Cardiac muscle cell (in vitro differentiated cells and primary cell): ENCODE data around the gene LRSAM1. TPM values are rescaled to one million over a fixed set of nuclear protein-coding genes. Genes with fewer than 3 reads are reported as not detected.

Experiments
- DNase-seq, 2 donors: peaks; one replicate each; pipeline versions ENCODE4 v3.0.0 to v3.0.0-alpha.2; 2010 to 2017; ENCODE audit warnings: low read depth in 1 of 2, low spot score in 1 of 2
- H3K27ac ChIP-seq: fragments of 200-600 bp; sonication (generic); 2 replicates; pipeline ENCODE4 v1.5.1; 2016
- H3K27me3 ChIP-seq: fragments of 200-600 bp; sonication (generic); 2 replicates; pipeline ENCODE4 v1.6.0; 2016; ENCODE audit warnings: control low read depth
- H3K36me3 ChIP-seq: fragments of 200-600 bp; sonication (generic); 2 replicates; pipeline ENCODE4 v1.5.1; 2016; ENCODE audit warnings: control low read depth
- H3K4me1 ChIP-seq: fragments of 200-600 bp; sonication (generic); 2 replicates; pipeline ENCODE4 v1.8.1; 2017; ENCODE audit warnings: low read depth, mild to moderate bottlenecking, mixed run types
- H3K4me3 ChIP-seq: fragments of 200-600 bp; sonication (generic); 2 replicates; pipeline ENCODE4 v1.5.1; 2016; ENCODE audit warnings: mild to moderate bottlenecking
- H3K9me3 ChIP-seq: fragments of 200-600 bp; sonication (generic); 2 replicates; pipeline ENCODE4 v1.5.1; 2017; ENCODE audit warnings: low read depth, mild to moderate bottlenecking, control low read depth
- polyA plus RNA-seq: library from polyadenylated mRNA; unstranded; fragments of >200 nt; fragmentation: Nextera tagmentation; extraction: Ambion mirVana; gene quantifications from 2 replicates; pipeline ENCODE4 v1.2.1, GENCODE V29; 2016
- total RNA-seq: library from RNA; depleted of rRNA; stranded (reverse); fragments of >200 nt; gene quantifications from 2 replicates; pipeline ENCODE4 v1.2.3, GENCODE V29; 2016
- TF ChIP-seq, protein P1 (sequence below): IDR thresholded peaks from 2 replicates; pipeline ENCODE4 v1.5.1; 2012; ENCODE audit warnings: low read depth, mild to moderate bottlenecking, low read length

The LRSAM1 gene
- total and polyA plus RNA-seq, 2 experiments from 2014 or later = 39.4 to 39.7 TPM

DNA sequence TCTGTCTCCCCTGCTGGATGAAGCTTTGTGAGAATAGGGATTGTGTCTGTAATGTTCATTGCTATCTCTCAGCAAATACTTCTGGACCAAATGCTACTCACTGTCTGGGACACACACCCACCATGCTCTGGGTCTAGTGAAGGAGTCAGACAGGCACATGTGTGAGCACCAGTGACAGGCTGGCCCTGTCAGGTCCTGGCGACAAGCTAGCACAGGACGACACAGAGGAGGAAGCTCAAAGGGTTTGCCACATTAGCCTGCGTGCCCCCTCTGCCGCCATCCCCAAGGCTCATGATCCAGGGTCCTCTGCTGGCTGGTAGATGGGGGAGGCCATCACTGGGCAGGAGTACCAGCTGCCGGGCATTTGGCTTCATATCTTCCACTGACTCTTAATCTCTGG is 23.3 kb downstream of the LRSAM1 start:
- H3K27ac ChIP-seq = no peak overlapping the region
- DNase-seq = no peak
- peaks cover 12% of the 10 kb centered on the region for H3K36me3 ChIP-seq
- no peaks in the 10 kb centered on the region for H3K27me3 ChIP-seq
- TF ChIP-seq, protein P1, sequence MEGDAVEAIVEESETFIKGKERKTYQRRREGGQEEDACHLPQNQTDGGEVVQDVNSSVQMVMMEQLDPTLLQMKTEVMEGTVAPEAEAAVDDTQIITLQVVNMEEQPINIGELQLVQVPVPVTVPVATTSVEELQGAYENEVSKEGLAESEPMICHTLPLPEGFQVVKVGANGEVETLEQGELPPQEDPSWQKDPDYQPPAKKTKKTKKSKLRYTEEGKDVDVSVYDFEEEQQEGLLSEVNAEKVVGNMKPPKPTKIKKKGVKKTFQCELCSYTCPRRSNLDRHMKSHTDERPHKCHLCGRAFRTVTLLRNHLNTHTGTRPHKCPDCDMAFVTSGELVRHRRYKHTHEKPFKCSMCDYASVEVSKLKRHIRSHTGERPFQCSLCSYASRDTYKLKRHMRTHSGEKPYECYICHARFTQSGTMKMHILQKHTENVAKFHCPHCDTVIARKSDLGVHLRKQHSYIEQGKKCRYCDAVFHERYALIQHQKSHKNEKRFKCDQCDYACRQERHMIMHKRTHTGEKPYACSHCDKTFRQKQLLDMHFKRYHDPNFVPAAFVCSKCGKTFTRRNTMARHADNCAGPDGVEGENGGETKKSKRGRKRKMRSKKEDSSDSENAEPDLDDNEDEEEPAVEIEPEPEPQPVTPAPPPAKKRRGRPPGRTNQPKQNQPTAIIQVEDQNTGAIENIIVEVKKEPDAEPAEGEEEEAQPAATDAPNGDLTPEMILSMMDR = no peak
- H3K9me3 ChIP-seq = no peaks in the 10 kb centered on the region
- no peak overlapping the region for H3K4me3 ChIP-seq
- H3K4me1 ChIP-seq = no peaks in the 10 kb centered on the region

GRCh38 chr9:127479507-127480081 is 28.3 kb downstream of the LRSAM1 start:
- TF ChIP-seq, protein P1 = no peak
- Histone ChIP-seq H3K27ac (no peak overlapping the region), H3K9me3 (no peaks in the 10 kb centered on the region), H3K4me1 (no peaks in the 10 kb centered on the region), H3K4me3 (no peak overlapping the region), H3K36me3 (peaks cover 15% of the 10 kb centered on the region), H3K27me3 (no peaks in the 10 kb centered on the region)
- DNase-seq = no peak

DNA sequence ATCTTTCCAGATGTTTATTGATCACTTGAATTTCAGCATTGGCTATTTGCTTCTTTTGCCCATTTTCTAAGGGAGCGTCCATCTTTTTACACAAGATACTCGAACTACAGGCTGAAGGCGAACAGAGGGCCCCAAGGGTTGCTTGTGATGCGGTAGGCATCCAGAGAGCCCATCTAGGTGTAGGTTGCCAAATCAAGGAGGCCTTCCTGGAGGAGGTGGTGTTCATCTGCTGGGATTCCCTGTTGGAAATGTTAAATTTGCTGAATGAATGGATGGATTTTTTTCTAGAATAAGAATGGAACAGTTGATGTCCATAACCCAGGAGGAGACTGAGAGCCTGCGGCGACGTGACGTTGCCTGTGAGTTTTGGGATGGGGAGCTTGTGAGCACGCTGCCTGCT is 31.4 kb downstream of the LRSAM1 start:
- H3K9me3 ChIP-seq = no peaks in the 10 kb centered on the region
- H3K27ac ChIP-seq = no peak overlapping the region
- TF ChIP-seq, protein P1 = no peak
- peaks cover 15% of the 10 kb centered on the region for H3K36me3 ChIP-seq
- no peaks in the 10 kb centered on the region for H3K4me1 ChIP-seq
- H3K27me3 ChIP-seq = no peaks in the 10 kb centered on the region
- H3K4me3 ChIP-seq = no peak overlapping the region
- no peak for DNase-seq

DNA sequence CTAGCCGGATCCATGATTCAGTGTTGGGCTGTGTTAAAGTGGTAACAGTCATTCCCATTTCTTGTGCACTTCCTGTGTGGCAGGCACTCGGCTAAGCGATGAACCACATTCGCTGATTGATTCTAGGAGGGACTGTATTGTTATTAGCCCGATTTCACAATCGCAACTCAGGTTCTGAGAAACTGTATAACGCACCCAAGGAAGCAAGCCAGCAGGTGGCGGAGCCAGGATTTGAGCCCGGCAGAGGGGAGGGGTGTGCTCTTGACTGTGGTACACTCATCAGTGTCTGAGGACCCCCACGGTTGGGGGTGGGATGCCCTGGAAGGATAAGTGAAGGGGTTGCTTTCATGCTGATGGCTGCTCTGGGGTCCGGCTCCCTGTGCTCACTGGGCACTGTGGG is 34.7 kb downstream of the LRSAM1 start:
- no peaks in the 10 kb centered on the region for H3K4me1 ChIP-seq
- H3K27me3 ChIP-seq = no peaks in the 10 kb centered on the region
- TF ChIP-seq, protein P1 = no peak
- H3K9me3 ChIP-seq = no peaks in the 10 kb centered on the region
- no peak for DNase-seq
- H3K36me3 ChIP-seq = peaks cover 9% of the 10 kb centered on the region
- no peak overlapping the region for H3K27ac ChIP-seq
- no peak overlapping the region for H3K4me3 ChIP-seq

DNA sequence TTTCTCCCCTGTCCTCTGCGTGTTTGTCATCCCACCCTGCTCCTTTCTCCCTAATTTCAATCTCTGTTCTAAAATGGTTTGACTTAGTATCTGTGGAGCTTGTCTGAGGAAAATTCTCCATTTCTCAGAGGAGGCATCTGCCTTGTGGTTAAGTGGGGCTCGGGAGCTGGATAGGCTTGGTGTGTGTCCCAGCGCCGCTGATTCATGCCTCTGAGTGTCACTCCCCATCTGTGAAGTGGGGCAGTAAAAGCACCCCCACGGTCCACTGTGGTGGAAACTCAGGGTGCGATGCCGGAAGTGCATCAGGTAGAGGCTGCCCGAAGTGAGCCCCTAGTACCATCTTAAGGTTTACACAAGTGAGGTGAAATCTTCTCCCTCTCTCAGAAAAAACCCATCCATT is 37.6 kb downstream of the LRSAM1 start:
- peaks cover 11% of the 10 kb centered on the region for H3K36me3 ChIP-seq
- H3K4me1 ChIP-seq = no peaks in the 10 kb centered on the region

More for the DNA sequence above, 37.6 kb downstream of the LRSAM1 start:
- Histone ChIP-seq H3K27me3 (no peaks in the 10 kb centered on the region), H3K27ac (no peak overlapping the region), H3K4me3 (no peak overlapping the region), H3K9me3 (no peaks in the 10 kb centered on the region)
- DNase-seq = no peak
- TF ChIP-seq, protein P1 = no peak
